Progenitor cell of endocrine pancreas (in vitro differentiated cells): ENCODE results near the gene CD63. TPM values are rescaled to one million over a fixed set of nuclear protein-coding genes. Genes with fewer than 3 reads are reported as not detected.

Source experiments
- DNase-seq: peaks from one replicate; pipeline ENCODE4 v3.0.0; 2021; ENCODE audit warnings: low spot score; ENCODE audit not compliant: unreplicated experiment
- H3K27ac Mint-ChIP-seq: 2 replicates; pipeline ENCODE4 v1.8.0; 2021; ENCODE audit warnings: mild to moderate bottlenecking, moderate library complexity, mixed read lengths
- H3K27me3 Mint-ChIP-seq: 2 replicates; pipeline ENCODE4 v1.8.0; 2021; ENCODE audit warnings: mixed read lengths
- H3K36me3 Mint-ChIP-seq: 2 replicates; pipeline ENCODE4 v1.8.0; 2022; ENCODE audit warnings: mixed read lengths; ENCODE audit not compliant: insufficient read depth
- H3K4me1 Mint-ChIP-seq: 2 replicates; pipeline ENCODE4 v1.8.0; 2021; ENCODE audit warnings: low read depth, mixed read lengths
- H3K4me3 Mint-ChIP-seq: 2 replicates; pipeline ENCODE4 v1.8.0; 2021; ENCODE audit warnings: low read depth, mild to moderate bottlenecking, moderate library complexity, mixed read lengths
- H3K9me3 Mint-ChIP-seq: 2 replicates; pipeline ENCODE4 v1.8.0; 2021; ENCODE audit warnings: low read depth, mixed read lengths
- CTCF ChIP-seq: fragments of 200-600 bp; sonication (generic); IDR thresholded peaks from one replicate; pipeline ENCODE4 v1.5.0; 2021; ENCODE audit warnings: antibody characterized with exemption, mild to moderate bottlenecking; ENCODE audit not compliant: unreplicated experiment
- total RNA-seq: library from RNA; stranded (reverse); gene quantifications from 2 replicates; pipeline ENCODE4 v1.2.1, GENCODE V29; 2021

CD63 gene
- total RNA-seq, 1 donor from 2014 or later: 407 TPM

GRCh38 chr12:55687746-55688145, 41.1 kb downstream of the CD63 start:
- no peak overlapping the region for H3K27ac Mint-ChIP-seq
- TF ChIP-seq CTCF: no peak
- peaks cover 2% of the 10 kb centered on the region for H3K36me3 Mint-ChIP-seq
- H3K9me3 Mint-ChIP-seq: no peaks in the 10 kb centered on the region
- H3K4me1 Mint-ChIP-seq: no peaks in the 10 kb centered on the region
- DNase-seq: no peak
- H3K4me3 Mint-ChIP-seq: no peak overlapping the region
- H3K27me3 Mint-ChIP-seq: peaks cover 16% of the 10 kb centered on the region

GRCh38 chr12:55686366-55687010, 42.3 kb downstream of the CD63 start:
- DNase-seq: no peak
- no peak for TF ChIP-seq CTCF
- no peaks in the 10 kb centered on the region for H3K9me3 Mint-ChIP-seq
- H3K27ac Mint-ChIP-seq: no peak overlapping the region
- H3K4me3 Mint-ChIP-seq: no peak overlapping the region
- peaks cover 2% of the 10 kb centered on the region for H3K36me3 Mint-ChIP-seq
- peaks cover 20% of the 10 kb centered on the region for H3K27me3 Mint-ChIP-seq
- H3K4me1 Mint-ChIP-seq: peaks cover 4% of the 10 kb centered on the region

GRCh38 chr12:55685671-55686070, 43.1 kb downstream of the CD63 start:
- H3K4me1 Mint-ChIP-seq: peaks cover 9% of the 10 kb centered on the region

GRCh38 chr12:55684761-55685370, 43.9 kb downstream of the CD63 start:
- Mint-ChIP-seq H3K27ac (no peak overlapping the region), H3K9me3 (no peaks in the 10 kb centered on the region), H3K36me3 (peaks cover 2% of the 10 kb centered on the region), H3K4me1 (peaks cover 9% of the 10 kb centered on the region), H3K4me3 (no peak overlapping the region), H3K27me3 (peaks cover 23% of the 10 kb centered on the region)
- DNase-seq: no peak
- TF ChIP-seq CTCF: no peak

More at GRCh38 chr12:55685671-55686070, 43.1 kb downstream of the CD63 start:
- H3K9me3 Mint-ChIP-seq: no peaks in the 10 kb centered on the region
- no peak overlapping the region for H3K27ac Mint-ChIP-seq
- H3K27me3 Mint-ChIP-seq: peaks cover 23% of the 10 kb centered on the region
- no peak overlapping the region for H3K4me3 Mint-ChIP-seq
- no peak for TF ChIP-seq CTCF
- H3K36me3 Mint-ChIP-seq: peaks cover 2% of the 10 kb centered on the region
- DNase-seq: no peak

GRCh38 chr12:55683676-55684075, 45.1 kb downstream of the CD63 start:
- H3K36me3 Mint-ChIP-seq: peaks cover 2% of the 10 kb centered on the region
- no peak for DNase-seq
- no peak for TF ChIP-seq CTCF
- H3K4me3 Mint-ChIP-seq: no peak overlapping the region
- no peak overlapping the region for H3K27ac Mint-ChIP-seq
- peaks cover 9% of the 10 kb centered on the region for H3K4me1 Mint-ChIP-seq
- no peaks in the 10 kb centered on the region for H3K9me3 Mint-ChIP-seq
- H3K27me3 Mint-ChIP-seq: peaks cover 23% of the 10 kb centered on the region
